ENCODE results near the gene VAV3. TPM values are rescaled to one million over a fixed set of nuclear protein-coding genes. Genes with fewer than 3 reads are reported as not detected.

Gene VAV3
- polyA plus RNA-seq, 1 donor = 18.3 TPM

GRCh38 chr1:107952989-107953388 lies 12.0 kb downstream of the VAV3 start:
- H3K27ac ChIP-seq (ENCODE audit: low read length) = no peak overlapping the region

GRCh38 chr1:107950464-107950863 lies 14.5 kb downstream of the VAV3 start:
- no peak overlapping the region for H3K27ac ChIP-seq (ENCODE audit: low read length)
- DNase-seq = no peak
- no peaks in the 10 kb centered on the region for H3K4me1 ChIP-seq (ENCODE audit: control insufficient read depth, insufficient read depth, low read length)
- H3K4me3 ChIP-seq (ENCODE audit: low read length) = no peak overlapping the region
- H3K9me3 ChIP-seq (ENCODE audit: control insufficient read depth, low read depth, low read length) = no peaks in the 10 kb centered on the region
- peaks cover 4% of the 10 kb centered on the region for H3K27me3 ChIP-seq (ENCODE audit: control insufficient read depth, insufficient read depth, low read length)
- H3K36me3 ChIP-seq (ENCODE audit: control insufficient read depth, insufficient read depth, low read length) = no peaks in the 10 kb centered on the region
- 40% methylated on average over 1 of the region's 3 CpGs for WGBS (ENCODE audit: insufficient coverage, low lambda C conversion rate)

More at GRCh38 chr1:107952989-107953388, 12.0 kb downstream of the VAV3 start:
- WGBS (ENCODE audit: insufficient coverage, low lambda C conversion rate) = no CpG with 5 or more reads among the region's 2 CpGs
- Histone ChIP-seq H3K4me1 (ENCODE audit: control insufficient read depth, insufficient read depth, low read length) (no peaks in the 10 kb centered on the region), H3K27me3 (ENCODE audit: control insufficient read depth, insufficient read depth, low read length) (peaks cover 4% of the 10 kb centered on the region), H3K9me3 (ENCODE audit: control insufficient read depth, low read depth, low read length) (no peaks in the 10 kb centered on the region), H3K36me3 (ENCODE audit: control insufficient read depth, insufficient read depth, low read length) (no peaks in the 10 kb centered on the region), H3K4me3 (ENCODE audit: low read length) (no peak overlapping the region)
- DNase-seq = no peak

GRCh38 chr1:107949467-107950253 lies 15.3 kb downstream of the VAV3 start:
- Histone ChIP-seq H3K27ac (ENCODE audit: low read length) (no peak overlapping the region), H3K36me3 (ENCODE audit: control insufficient read depth, insufficient read depth, low read length) (no peaks in the 10 kb centered on the region), H3K9me3 (ENCODE audit: control insufficient read depth, low read depth, low read length) (no peaks in the 10 kb centered on the region), H3K4me3 (ENCODE audit: low read length) (no peak overlapping the region), H3K27me3 (ENCODE audit: control insufficient read depth, insufficient read depth, low read length) (peaks cover 4% of the 10 kb centered on the region), H3K4me1 (ENCODE audit: control insufficient read depth, insufficient read depth, low read length) (no peaks in the 10 kb centered on the region)
- WGBS (ENCODE audit: insufficient coverage, low lambda C conversion rate) = no CpG with 5 or more reads among the region's 3 CpGs
- DNase-seq = no peak

GRCh38 chr1:107946794-107947193 lies 18.2 kb downstream of the VAV3 start:
- Histone ChIP-seq H3K27ac (ENCODE audit: low read length) (no peak overlapping the region), H3K4me1 (ENCODE audit: control insufficient read depth, insufficient read depth, low read length) (no peaks in the 10 kb centered on the region), H3K36me3 (ENCODE audit: control insufficient read depth, insufficient read depth, low read length) (no peaks in the 10 kb centered on the region), H3K9me3 (ENCODE audit: control insufficient read depth, low read depth, low read length) (no peaks in the 10 kb centered on the region), H3K4me3 (ENCODE audit: low read length) (no peak overlapping the region), H3K27me3 (ENCODE audit: control insufficient read depth, insufficient read depth, low read length) (peaks cover 4% of the 10 kb centered on the region)
- DNase-seq = no peak

GRCh38 chr1:107943694-107944093 lies 21.3 kb downstream of the VAV3 start:
- no peaks in the 10 kb centered on the region for H3K4me1 ChIP-seq (ENCODE audit: control insufficient read depth, insufficient read depth, low read length)

GRCh38 chr1:107942814-107943213 lies 22.2 kb downstream of the VAV3 start:
- Histone ChIP-seq H3K36me3 (ENCODE audit: control insufficient read depth, insufficient read depth, low read length) (no peaks in the 10 kb centered on the region), H3K27ac (ENCODE audit: low read length) (no peak overlapping the region), H3K4me1 (ENCODE audit: control insufficient read depth, insufficient read depth, low read length) (no peaks in the 10 kb centered on the region), H3K4me3 (ENCODE audit: low read length) (no peak overlapping the region), H3K27me3 (ENCODE audit: control insufficient read depth, insufficient read depth, low read length) (no peaks in the 10 kb centered on the region), H3K9me3 (ENCODE audit: control insufficient read depth, low read depth, low read length) (no peaks in the 10 kb centered on the region)
- no CpG with 5 or more reads among the region's 1 CpG for WGBS (ENCODE audit: insufficient coverage, low lambda C conversion rate)
- no peak for DNase-seq

More at GRCh38 chr1:107943694-107944093, 21.3 kb downstream of the VAV3 start:
- H3K27me3 ChIP-seq (ENCODE audit: control insufficient read depth, insufficient read depth, low read length) = no peaks in the 10 kb centered on the region
- no peaks in the 10 kb centered on the region for H3K36me3 ChIP-seq (ENCODE audit: control insufficient read depth, insufficient read depth, low read length)
- WGBS (ENCODE audit: insufficient coverage, low lambda C conversion rate) = no CpG with 5 or more reads among the region's 4 CpGs
- no peak overlapping the region for H3K27ac ChIP-seq (ENCODE audit: low read length)
- no peak for DNase-seq
- H3K9me3 ChIP-seq (ENCODE audit: control insufficient read depth, low read depth, low read length) = no peaks in the 10 kb centered on the region
- no peak overlapping the region for H3K4me3 ChIP-seq (ENCODE audit: low read length)

GRCh38 chr1:107941531-107941930 lies 23.4 kb downstream of the VAV3 start:
- Histone ChIP-seq H3K36me3 (ENCODE audit: control insufficient read depth, insufficient read depth, low read length) (no peaks in the 10 kb centered on the region), H3K27ac (ENCODE audit: low read length) (no peak overlapping the region), H3K9me3 (ENCODE audit: control insufficient read depth, low read depth, low read length) (no peaks in the 10 kb centered on the region), H3K4me1 (ENCODE audit: control insufficient read depth, insufficient read depth, low read length) (no peaks in the 10 kb centered on the region), H3K4me3 (ENCODE audit: low read length) (no peak overlapping the region), H3K27me3 (ENCODE audit: control insufficient read depth, insufficient read depth, low read length) (no peaks in the 10 kb centered on the region)
- DNase-seq = no peak

- no peak overlapping the region for H3K4me3 ChIP-seq (ENCODE audit: low read length)
- no peak overlapping the region for H3K27ac ChIP-seq (ENCODE audit: low read length)
- WGBS (ENCODE audit: insufficient coverage, low lambda C conversion rate) = 70% methylated on average over 2 of the region's 7 CpGs
- H3K9me3 ChIP-seq (ENCODE audit: control insufficient read depth, low read depth, low read length) = no peaks in the 10 kb centered on the region
- no peaks in the 10 kb centered on the region for H3K4me1 ChIP-seq (ENCODE audit: control insufficient read depth, insufficient read depth, low read length)
- no peaks in the 10 kb centered on the region for H3K36me3 ChIP-seq (ENCODE audit: control insufficient read depth, insufficient read depth, low read length)
- no peaks in the 10 kb centered on the region for H3K27me3 ChIP-seq (ENCODE audit: control insufficient read depth, insufficient read depth, low read length)
- DNase-seq = no peak
Observed at GRCh38 chr1:107941123-107941522, 23.9 kb downstream of the VAV3 start.

- H3K36me3 ChIP-seq (ENCODE audit: control insufficient read depth, insufficient read depth, low read length) = no peaks in the 10 kb centered on the region
- H3K4me3 ChIP-seq (ENCODE audit: low read length) = no peak overlapping the region
- no peak overlapping the region for H3K27ac ChIP-seq (ENCODE audit: low read length)
- no peaks in the 10 kb centered on the region for H3K4me1 ChIP-seq (ENCODE audit: control insufficient read depth, insufficient read depth, low read length)
- no peaks in the 10 kb centered on the region for H3K9me3 ChIP-seq (ENCODE audit: control insufficient read depth, low read depth, low read length)
- no peaks in the 10 kb centered on the region for H3K27me3 ChIP-seq (ENCODE audit: control insufficient read depth, insufficient read depth, low read length)
- no peak for DNase-seq
Observed at GRCh38 chr1:107940701-107941100, 24.3 kb downstream of the VAV3 start.

GRCh38 chr1:107940017-107940577 lies 24.9 kb downstream of the VAV3 start:
- Histone ChIP-seq H3K9me3 (ENCODE audit: control insufficient read depth, low read depth, low read length) (no peaks in the 10 kb centered on the region), H3K4me3 (ENCODE audit: low read length) (no peak overlapping the region), H3K27ac (ENCODE audit: low read length) (no peak overlapping the region), H3K4me1 (ENCODE audit: control insufficient read depth, insufficient read depth, low read length) (no peaks in the 10 kb centered on the region), H3K27me3 (ENCODE audit: control insufficient read depth, insufficient read depth, low read length) (no peaks in the 10 kb centered on the region), H3K36me3 (ENCODE audit: control insufficient read depth, insufficient read depth, low read length) (no peaks in the 10 kb centered on the region)
- no peak for DNase-seq
- WGBS (ENCODE audit: insufficient coverage, low lambda C conversion rate) = 100% methylated on average over 2 of the region's 5 CpGs

GRCh38 chr1:107939256-107939655 lies 25.7 kb downstream of the VAV3 start:
- Histone ChIP-seq H3K27me3 (ENCODE audit: control insufficient read depth, insufficient read depth, low read length) (no peaks in the 10 kb centered on the region), H3K36me3 (ENCODE audit: control insufficient read depth, insufficient read depth, low read length) (no peaks in the 10 kb centered on the region), H3K4me3 (ENCODE audit: low read length) (no peak overlapping the region), H3K27ac (ENCODE audit: low read length) (no peak overlapping the region), H3K9me3 (ENCODE audit: control insufficient read depth, low read depth, low read length) (no peaks in the 10 kb centered on the region), H3K4me1 (ENCODE audit: control insufficient read depth, insufficient read depth, low read length) (no peaks in the 10 kb centered on the region)
- no peak for DNase-seq
- no CpG with 5 or more reads among the region's 3 CpGs for WGBS (ENCODE audit: insufficient coverage, low lambda C conversion rate)
